Ishikawa (cell line): Measurements from ENCODE around the gene PAQR6.

ENCODE experiments used
- EP300 ChIP-seq: IDR thresholded peaks from 2 replicates; pipeline ENCODE4 v1.6.1; 2012; ENCODE audit warnings: borderline replicate concordance
- FOXM1 ChIP-seq: IDR thresholded peaks from 2 replicates; pipeline ENCODE4 v1.6.1; 2012; ENCODE audit warnings: low read depth, borderline replicate concordance
- NFIC ChIP-seq: IDR thresholded peaks from 2 replicates; pipeline ENCODE4 v1.6.1; 2012
- RAD21 ChIP-seq: IDR thresholded peaks from 2 replicates; pipeline ENCODE4 v1.6.1; 2012; ENCODE audit warnings: low read depth
- TAF1 ChIP-seq: IDR thresholded peaks from 2 replicates; pipeline ENCODE4 v1.6.1; 2012; ENCODE audit warnings: low read depth, mild to moderate bottlenecking
- TCF12 ChIP-seq: IDR thresholded peaks from 2 replicates; pipeline ENCODE4 v1.6.1; 2012; ENCODE audit warnings: low read depth
- YY1 ChIP-seq: IDR thresholded peaks from 2 replicates; pipeline ENCODE4 v1.6.1; 2012; ENCODE audit warnings: low read depth
- TF ChIP-seq, protein P1 (sequence below): IDR thresholded peaks from 2 replicates; pipeline ENCODE4 v1.6.1; 2012
- TF ChIP-seq, protein P2 (sequence below): IDR thresholded peaks from 2 replicates; pipeline ENCODE4 v1.6.1; 2012
- TF ChIP-seq, protein P3 (sequence below): IDR thresholded peaks from 2 replicates; pipeline ENCODE4 v1.6.1; 2012; ENCODE audit warnings: low read depth, mild to moderate bottlenecking

DNA sequence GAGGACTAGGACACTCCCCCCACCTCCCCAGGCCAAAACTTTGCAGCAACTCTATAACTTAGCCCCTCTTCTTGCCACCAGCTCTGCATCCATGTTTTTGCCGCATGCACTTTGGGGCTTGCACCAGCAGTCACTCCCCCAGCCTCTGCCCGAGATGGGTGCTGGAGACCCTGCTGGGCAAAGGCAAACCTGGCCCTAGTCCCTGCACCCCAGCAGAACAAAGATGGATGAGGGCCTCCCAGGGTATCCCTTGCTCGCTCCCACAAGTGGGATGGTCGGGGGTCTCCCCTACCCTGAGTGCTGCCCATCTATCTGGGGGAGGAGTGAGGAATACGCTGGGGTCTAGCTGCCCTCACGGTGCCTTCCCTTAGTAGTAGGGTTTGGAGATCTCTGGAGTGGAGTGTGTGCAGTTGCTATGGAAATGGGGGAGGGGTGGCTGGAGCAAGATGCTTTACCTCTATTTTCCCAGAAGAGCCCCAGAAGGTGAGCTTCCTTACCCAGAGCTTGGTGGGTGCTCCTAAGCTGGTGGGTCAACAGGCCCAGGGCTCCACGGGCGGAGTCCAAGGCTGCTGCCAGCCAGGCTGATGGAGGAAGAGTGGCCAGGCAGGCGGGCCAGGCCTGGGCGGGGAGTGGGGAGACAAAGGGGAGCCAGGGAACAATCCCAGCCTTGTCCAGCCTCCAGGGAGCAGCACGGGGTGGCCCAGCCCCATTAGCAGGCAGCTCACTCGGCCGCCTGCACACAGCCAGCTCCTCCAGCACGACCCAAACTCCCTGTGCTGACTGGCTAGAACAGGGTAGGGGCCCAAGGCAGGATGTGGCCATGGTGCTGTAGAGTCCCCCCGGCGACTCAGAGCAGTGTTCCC is at the start of gene PAQR6:
- no peak for TF ChIP-seq YY1
- TF ChIP-seq EP300 = no peak
- TF ChIP-seq TCF12 = no peak
- no peak for TF ChIP-seq FOXM1
- TF ChIP-seq TAF1 = no peak
- TF ChIP-seq, protein P1, sequence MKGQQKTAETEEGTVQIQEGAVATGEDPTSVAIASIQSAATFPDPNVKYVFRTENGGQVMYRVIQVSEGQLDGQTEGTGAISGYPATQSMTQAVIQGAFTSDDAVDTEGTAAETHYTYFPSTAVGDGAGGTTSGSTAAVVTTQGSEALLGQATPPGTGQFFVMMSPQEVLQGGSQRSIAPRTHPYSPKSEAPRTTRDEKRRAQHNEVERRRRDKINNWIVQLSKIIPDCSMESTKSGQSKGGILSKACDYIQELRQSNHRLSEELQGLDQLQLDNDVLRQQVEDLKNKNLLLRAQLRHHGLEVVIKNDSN = no peak
- TF ChIP-seq, protein P2, sequence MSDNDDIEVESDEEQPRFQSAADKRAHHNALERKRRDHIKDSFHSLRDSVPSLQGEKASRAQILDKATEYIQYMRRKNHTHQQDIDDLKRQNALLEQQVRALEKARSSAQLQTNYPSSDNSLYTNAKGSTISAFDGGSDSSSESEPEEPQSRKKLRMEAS = no peak
- no peak for TF ChIP-seq RAD21
- TF ChIP-seq, protein P3, sequence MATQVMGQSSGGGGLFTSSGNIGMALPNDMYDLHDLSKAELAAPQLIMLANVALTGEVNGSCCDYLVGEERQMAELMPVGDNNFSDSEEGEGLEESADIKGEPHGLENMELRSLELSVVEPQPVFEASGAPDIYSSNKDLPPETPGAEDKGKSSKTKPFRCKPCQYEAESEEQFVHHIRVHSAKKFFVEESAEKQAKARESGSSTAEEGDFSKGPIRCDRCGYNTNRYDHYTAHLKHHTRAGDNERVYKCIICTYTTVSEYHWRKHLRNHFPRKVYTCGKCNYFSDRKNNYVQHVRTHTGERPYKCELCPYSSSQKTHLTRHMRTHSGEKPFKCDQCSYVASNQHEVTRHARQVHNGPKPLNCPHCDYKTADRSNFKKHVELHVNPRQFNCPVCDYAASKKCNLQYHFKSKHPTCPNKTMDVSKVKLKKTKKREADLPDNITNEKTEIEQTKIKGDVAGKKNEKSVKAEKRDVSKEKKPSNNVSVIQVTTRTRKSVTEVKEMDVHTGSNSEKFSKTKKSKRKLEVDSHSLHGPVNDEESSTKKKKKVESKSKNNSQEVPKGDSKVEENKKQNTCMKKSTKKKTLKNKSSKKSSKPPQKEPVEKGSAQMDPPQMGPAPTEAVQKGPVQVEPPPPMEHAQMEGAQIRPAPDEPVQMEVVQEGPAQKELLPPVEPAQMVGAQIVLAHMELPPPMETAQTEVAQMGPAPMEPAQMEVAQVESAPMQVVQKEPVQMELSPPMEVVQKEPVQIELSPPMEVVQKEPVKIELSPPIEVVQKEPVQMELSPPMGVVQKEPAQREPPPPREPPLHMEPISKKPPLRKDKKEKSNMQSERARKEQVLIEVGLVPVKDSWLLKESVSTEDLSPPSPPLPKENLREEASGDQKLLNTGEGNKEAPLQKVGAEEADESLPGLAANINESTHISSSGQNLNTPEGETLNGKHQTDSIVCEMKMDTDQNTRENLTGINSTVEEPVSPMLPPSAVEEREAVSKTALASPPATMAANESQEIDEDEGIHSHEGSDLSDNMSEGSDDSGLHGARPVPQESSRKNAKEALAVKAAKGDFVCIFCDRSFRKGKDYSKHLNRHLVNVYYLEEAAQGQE = no peak
- TF ChIP-seq NFIC = no peak; the same call in 1 of the 2 replicates
